ENCODE data around the gene AUH. TPM values are rescaled to one million over a fixed set of nuclear protein-coding genes. Genes with fewer than 3 reads are reported as not detected.

Gene AUH
- total and polyA plus RNA-seq, 9 of the 15 experiments (the other 6 are each of a cell fraction or from before 2014, with no cell fraction given): 3.4 to 29.0 (median 10.1) TPM

- no peak for ATAC-seq
- Histone ChIP-seq H3K9me1 (ENCODE audit: control insufficient read depth, insufficient read depth, low read length) (no peaks in the 10 kb centered on the region), H3K36me3 (ENCODE audit: control insufficient read depth, insufficient read depth, low read length) (no peaks in the 10 kb centered on the region), H3K4me3 (no peak overlapping the region), H2AFZ (ENCODE audit: low read depth, low read length) (no peak overlapping the region), H3K27ac (ENCODE audit: extremely low read depth, low read depth, low read length) (no peak overlapping the region), H3K4me2 (ENCODE audit: insufficient read depth, low read length) (no peak overlapping the region), H4K20me1 (replicated peaks; ENCODE audit: control insufficient read depth, insufficient read depth, low read length) (no peaks in the 10 kb centered on the region), H3K9ac (ENCODE audit: insufficient read depth in 1 of 2, low read depth in 2 of 2, low read length in 2 of 2) (no peak overlapping the region), H3K79me2 (ENCODE audit: control insufficient read depth, insufficient read depth, low read length) (no peaks in the 10 kb centered on the region), H3K27me3 (ENCODE audit: control insufficient read depth in 2 of 2, insufficient read depth in 2 of 2, low read length in 2 of 2) (no peaks in the 10 kb centered on the region), H3K9me3 (replicated peaks; ENCODE audit: control insufficient read depth, insufficient read depth, low read depth, low read length) (no peaks in the 10 kb centered on the region), H3K4me1 (replicated peaks in 1 of 2; ENCODE audit: control insufficient read depth in 2 of 2, insufficient read depth in 2 of 2, low read length in 2 of 2) (peaks cover 0 to 7% of the 10 kb centered on the region in 2 experiments; a peak in 2 of 5 replicates)
- TF ChIP-seq ZNF561 (CRISPR knock-in tag; conservative IDR thresholded peaks at IDR 0.05) (no peak), DNMT1 (IDR thresholded peaks at IDR 0.05) (no peak), ELF4 (CRISPR knock-in tag; IDR thresholded peaks at IDR 0.05) (no peak), ZBTB17 (CRISPR knock-in tag; IDR thresholded peaks at IDR 0.05) (no peak), PKNOX1 (IDR thresholded peaks at IDR 0.05) (no peak), E2F3 (CRISPR knock-in tag; IDR thresholded peaks at IDR 0.05) (no peak), KHSRP (IDR thresholded peaks at IDR 0.05) (no peak), HDAC6 (IDR thresholded peaks at IDR 0.05; ENCODE audit: low read depth, low read length) (no peak), DMBX1 (CRISPR knock-in tag; IDR thresholded peaks at IDR 0.05; ENCODE audit: borderline replicate concordance) (no peak), SP1 (CRISPR knock-in tag; IDR thresholded peaks at IDR 0.05) (no peak), CBX2 (IDR thresholded peaks at IDR 0.05; ENCODE audit: insufficient read depth, low read length, poor library complexity, severe bottlenecking) (no peak), POLR2B (IDR thresholded peaks at IDR 0.05; ENCODE audit: low read depth, partially characterized antibody) (no peak), NELFE (IDR thresholded peaks at IDR 0.05; ENCODE audit: insufficient read depth, insufficient read length) (no peak), AFF4 (CRISPR knock-in tag; IDR thresholded peaks at IDR 0.05) (no peak), CTCF (IDR thresholded peaks at IDR 0.05 in 2 of 3, conservative IDR thresholded peaks at IDR 0.05 in 1 of 3; ENCODE audit: insufficient read depth in 2 of 3, low read depth in 1 of 3, low read length in 3 of 3) (no peak), ZNF79 (CRISPR knock-in tag; IDR thresholded peaks at IDR 0.05; ENCODE audit: low read depth) (no peak)
- intact Hi-C loops (cut with micrococcal nuclease): no loop called here
- WGBS (ENCODE audit: insufficient coverage, low coverage, missing lambda C conversion rate): 87% methylated on average over 4 of the region's 5 CpGs
- no TSS peak for BruUV-seq (replicated peaks)
- ChIA-PET CTCF (ENCODE audit: low intra/inter-chr PET ratio) (no interaction called here), POLR2A (no interaction called here)
- no peak for DNase-seq (ENCODE audit: extremely low read depth in 1 of 4, low spot score in 3 of 4)
- FAIRE-seq: no peak
- in situ Hi-C loops (cut with MboI): no loop called here
These were observed 152.9 kb downstream of the AUH start for GRCh38 chr9:91208837-91209236.

Measured in K562 (cell line).